Measurements from ENCODE around the gene RALA. TPM values are rescaled to one million over a fixed set of nuclear protein-coding genes. Genes with fewer than 3 reads are reported as not detected.

The RALA gene
- total RNA-seq, 1 experiment from 2014 or later, result 21.5 TPM

DNA sequence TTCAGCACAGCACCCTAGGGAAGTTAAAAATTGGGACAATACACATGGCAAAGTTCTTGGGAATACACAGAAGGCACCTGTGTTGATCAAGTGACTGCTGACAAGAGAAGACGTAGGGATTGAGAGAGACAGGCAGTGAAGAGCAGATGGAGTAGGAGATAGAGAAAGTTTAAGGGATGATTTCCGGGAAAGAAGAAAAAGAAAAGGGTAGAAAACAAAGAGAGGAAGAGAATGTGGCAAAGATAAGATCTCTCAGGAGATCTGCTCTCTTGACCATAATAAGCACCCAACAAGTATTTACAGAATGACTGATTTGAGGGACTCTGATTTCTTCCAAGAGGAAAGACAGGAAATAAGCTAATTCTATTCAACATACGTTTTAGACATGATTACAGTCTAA lies 15.1 kb upstream of the RALA start:
- in situ Hi-C loops (cut with HindIII; ENCODE audit: low pct_unique_long_range_greater_than_20kb, low sequenced_read_pairs), result no loop called here
- no peak for DNase-seq (ENCODE audit: low read depth)

DNA sequence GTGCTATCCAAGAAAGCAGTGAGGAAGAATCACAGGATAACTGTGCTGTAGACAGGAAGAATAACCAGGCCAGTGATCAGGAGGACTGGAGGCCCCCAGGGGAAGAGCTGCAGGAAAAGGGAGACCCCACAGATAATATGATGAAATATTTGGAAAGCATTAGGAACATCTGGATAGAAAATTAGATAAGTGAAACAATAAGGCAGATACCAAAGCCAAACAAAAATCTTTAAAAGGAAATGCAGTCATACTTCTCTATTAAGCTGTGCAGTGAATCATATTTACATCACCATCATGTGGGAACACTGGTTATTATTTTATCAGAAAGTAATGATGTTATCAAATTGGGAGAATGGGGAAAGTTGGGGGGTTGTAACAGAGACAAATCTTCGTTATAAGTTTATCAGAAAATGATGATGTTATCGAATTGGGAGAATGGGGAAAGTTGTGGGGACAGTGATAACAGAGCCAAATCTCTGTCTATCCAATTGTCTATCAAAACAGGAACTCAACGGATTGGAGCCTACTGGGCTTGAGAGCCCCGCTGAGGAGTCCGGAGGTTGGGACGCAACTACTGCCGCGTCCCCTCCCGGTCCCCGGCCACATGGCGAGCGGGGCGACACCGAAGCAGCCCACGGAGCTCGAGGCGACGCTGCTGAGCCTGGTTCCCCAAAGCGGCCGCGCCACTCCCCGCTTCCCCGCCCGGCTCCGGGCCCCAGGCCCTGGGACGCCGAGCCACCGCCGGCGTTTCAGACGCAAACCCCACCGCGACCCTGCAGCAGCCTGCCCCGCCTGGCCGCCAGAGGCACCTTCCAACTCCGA lies 14.0 kb upstream of the RALA start:
- no peak for DNase-seq (ENCODE audit: low read depth)
- in situ Hi-C loops (cut with HindIII; ENCODE audit: low pct_unique_long_range_greater_than_20kb, low sequenced_read_pairs), result no loop called here

DNA sequence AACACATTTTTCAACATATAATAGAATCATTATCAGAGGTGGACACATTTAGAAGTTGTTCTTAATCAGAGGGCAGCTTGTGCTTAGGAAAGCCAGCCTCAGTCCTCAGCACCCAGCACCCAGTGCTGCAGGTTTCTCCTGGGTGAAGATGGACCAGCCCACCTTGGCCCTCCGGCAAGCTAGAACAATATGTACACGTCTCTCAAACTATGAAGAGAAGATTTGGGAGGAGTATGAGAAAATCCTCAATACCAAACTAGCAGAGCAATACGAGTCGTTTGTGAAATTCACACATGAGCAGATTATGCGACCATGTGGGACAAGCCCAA lies 13.5 kb upstream of the RALA start:
- DNase-seq (ENCODE audit: low read depth), result no peak
- in situ Hi-C loops (cut with HindIII; ENCODE audit: low pct_unique_long_range_greater_than_20kb, low sequenced_read_pairs), result no loop called here

GRCh38 chr7:39613577-39613976 lies 9.8 kb upstream of the RALA start:
- no peak for DNase-seq (ENCODE audit: low read depth)
- in situ Hi-C loops (cut with HindIII; ENCODE audit: low pct_unique_long_range_greater_than_20kb, low sequenced_read_pairs), result no loop called here

DNA sequence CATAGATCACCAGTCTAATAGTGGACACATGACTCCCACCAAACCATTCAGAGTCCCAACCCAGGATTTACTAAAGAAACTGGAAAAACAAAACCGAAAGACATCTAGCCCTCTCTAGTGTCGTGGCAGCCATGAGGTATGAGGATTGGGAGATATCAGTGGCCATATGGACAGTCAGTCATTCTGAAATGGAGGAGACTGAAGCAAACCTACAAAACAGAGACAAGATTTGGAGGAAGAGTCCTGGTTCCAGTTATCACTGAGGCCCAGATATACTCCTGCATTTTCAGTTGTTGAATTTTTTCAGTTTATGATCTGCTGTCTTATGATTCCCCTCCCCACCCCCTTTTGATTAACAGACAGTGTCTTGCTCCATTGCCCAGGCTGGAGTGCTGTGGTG lies 9.1 kb upstream of the RALA start:
- DNase-seq (ENCODE audit: low read depth), result no peak
- in situ Hi-C loops (cut with HindIII; ENCODE audit: low pct_unique_long_range_greater_than_20kb, low sequenced_read_pairs), result no loop called here

GRCh38 chr7:39615350-39615975 lies 7.9 kb upstream of the RALA start:
- in situ Hi-C loops (cut with HindIII; ENCODE audit: low pct_unique_long_range_greater_than_20kb, low sequenced_read_pairs), result no loop called here
- no peak for DNase-seq (ENCODE audit: low read depth)

DNA sequence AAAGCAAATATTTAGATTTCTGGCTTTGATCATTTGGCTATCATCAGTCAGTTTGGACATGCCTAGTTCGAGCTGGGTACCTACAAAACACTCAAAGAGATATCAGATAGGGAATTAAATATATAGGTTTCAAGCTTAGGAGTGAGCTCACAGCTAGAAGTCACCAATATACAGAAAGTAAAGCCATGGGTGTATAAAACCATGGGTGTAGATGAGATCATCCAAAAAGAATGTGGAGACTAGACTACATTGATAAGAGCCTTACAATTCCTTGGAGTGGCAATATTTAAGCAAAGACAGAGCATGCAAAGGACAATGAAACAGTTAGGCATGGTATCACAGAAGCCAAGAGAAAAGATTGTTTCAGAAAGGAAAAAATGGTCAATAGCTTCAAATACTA lies 7.2 kb upstream of the RALA start:
- no peak for DNase-seq (ENCODE audit: low read depth)
- in situ Hi-C loops (cut with HindIII; ENCODE audit: low pct_unique_long_range_greater_than_20kb, low sequenced_read_pairs), result no loop called here

GRCh38 chr7:39617005-39617404 lies 6.4 kb upstream of the RALA start:
- no peak for DNase-seq (ENCODE audit: low read depth)
- in situ Hi-C loops (cut with HindIII; ENCODE audit: low pct_unique_long_range_greater_than_20kb, low sequenced_read_pairs), result no loop called here

GRCh38 chr7:39618868-39619267 lies 4.5 kb upstream of the RALA start:
- no peak for DNase-seq (ENCODE audit: low read depth)
- in situ Hi-C loops (cut with HindIII; ENCODE audit: low pct_unique_long_range_greater_than_20kb, low sequenced_read_pairs), result no loop called here

GRCh38 chr7:39620486-39620885 lies 2.9 kb upstream of the RALA start:
- DNase-seq (ENCODE audit: low read depth), result no peak
- in situ Hi-C loops (cut with HindIII; ENCODE audit: low pct_unique_long_range_greater_than_20kb, low sequenced_read_pairs), result no loop called here

- in situ Hi-C loops (cut with HindIII; ENCODE audit: low pct_unique_long_range_greater_than_20kb, low sequenced_read_pairs), result no loop called here
- peak; percentile 14 for DNase-seq (ENCODE audit: low read depth)
Observed at GRCh38 chr7:39621261-39621660, 2.1 kb upstream of the RALA start.

- DNase-seq (ENCODE audit: low read depth), result peak; percentile 31
- in situ Hi-C loops (cut with HindIII; ENCODE audit: low pct_unique_long_range_greater_than_20kb, low sequenced_read_pairs), result no loop called here
Observed at GRCh38 chr7:39621784-39622411, 1.5 kb upstream of the RALA start.

DNA sequence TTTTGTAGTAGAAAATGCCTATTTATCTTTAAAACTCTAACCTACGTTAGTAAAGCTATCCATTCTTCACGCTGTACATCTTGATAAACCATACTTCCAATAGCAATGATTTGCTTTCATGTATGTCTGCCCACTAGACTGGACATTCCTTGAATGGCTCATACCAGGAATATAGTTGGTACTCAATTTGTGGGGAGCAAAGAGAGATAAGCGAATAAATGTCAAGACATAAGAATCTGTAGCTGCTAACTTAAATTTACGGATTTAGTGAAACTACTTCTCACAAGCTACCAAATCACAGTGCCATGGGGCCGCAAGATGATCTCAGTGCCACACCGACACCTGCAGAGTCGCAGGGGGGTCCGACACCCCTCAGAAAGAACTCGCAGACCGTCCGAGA lies 763 bp upstream of the RALA start:
- no peak for DNase-seq (ENCODE audit: low read depth)
- in situ Hi-C loops (cut with HindIII; ENCODE audit: low pct_unique_long_range_greater_than_20kb, low sequenced_read_pairs), result no loop called here

- DNase-seq (ENCODE audit: low read depth), result peak; percentile 30
- in situ Hi-C loops (cut with HindIII; ENCODE audit: low pct_unique_long_range_greater_than_20kb, low sequenced_read_pairs), result no loop called here
Observed at GRCh38 chr7:39623732-39624441, 515 bp downstream of the RALA start.

- DNase-seq (ENCODE audit: low read depth), result peak; percentile 31
- in situ Hi-C loops (cut with HindIII; ENCODE audit: low pct_unique_long_range_greater_than_20kb, low sequenced_read_pairs), result no loop called here
Observed at GRCh38 chr7:39624442-39624807, 1.1 kb downstream of the RALA start.

DNA sequence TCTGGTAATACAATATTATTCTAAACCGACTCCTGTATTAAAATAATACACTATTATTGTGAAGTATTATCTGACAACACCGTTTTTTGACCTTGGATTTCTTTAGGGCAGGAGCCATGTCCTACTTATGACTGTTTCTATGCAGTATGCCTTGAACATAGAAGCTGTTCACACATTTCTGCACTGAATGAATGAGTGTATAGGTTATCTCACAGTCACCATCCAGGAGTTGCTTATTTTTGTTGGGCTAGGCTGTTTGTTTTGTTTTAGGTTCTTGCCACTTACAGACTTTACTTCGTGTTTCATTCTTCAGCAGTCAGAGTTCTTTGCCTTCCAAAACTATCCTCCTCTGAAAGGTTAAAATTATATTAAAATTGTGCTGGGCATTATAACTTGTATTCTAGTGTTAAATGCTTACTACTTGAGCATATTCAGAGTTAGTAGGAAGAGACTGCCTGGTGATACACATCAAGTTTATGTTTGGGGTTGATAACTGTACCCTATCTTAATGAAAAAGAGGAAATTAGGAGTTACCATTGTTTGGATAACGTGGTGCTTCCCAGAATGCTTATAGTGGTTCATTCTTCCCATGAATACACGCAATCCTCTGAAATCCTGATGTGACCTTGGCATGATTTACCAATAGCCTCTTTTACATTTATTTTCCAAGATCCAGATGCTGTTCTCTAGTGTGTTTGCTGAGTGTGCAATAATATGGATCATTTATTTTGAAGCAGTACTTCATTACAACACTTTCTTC lies 1.7 kb downstream of the RALA start:
- in situ Hi-C loops (cut with HindIII; ENCODE audit: low pct_unique_long_range_greater_than_20kb, low sequenced_read_pairs), result no loop called here
- no peak for DNase-seq (ENCODE audit: low read depth)

DNA sequence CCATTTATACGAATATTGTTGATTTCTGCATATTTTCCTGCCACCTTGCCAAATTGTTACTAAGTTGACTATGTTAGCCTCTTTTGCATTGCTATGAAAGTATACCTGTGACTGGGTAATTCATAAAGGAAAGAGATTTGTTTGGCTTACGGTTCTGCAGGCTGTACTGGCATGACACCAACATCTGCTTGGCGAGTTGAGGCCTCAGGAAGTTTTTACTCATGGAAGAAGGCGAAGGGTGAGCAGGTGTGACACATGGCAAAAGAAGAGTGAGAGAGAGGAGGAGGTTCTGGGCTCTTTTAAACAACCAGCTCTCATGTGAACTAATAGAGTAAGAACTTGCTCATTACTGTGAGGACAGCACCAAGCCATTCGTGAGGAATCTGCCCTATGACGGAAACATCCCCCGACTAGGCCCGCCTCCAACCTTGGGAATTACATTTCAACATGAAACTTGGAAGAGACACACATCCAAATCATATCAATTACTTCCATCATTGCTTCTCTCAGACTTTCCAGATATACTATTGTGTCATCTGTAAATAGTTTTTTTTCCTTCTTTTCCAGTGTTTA lies 8.4 kb downstream of the RALA start:
- in situ Hi-C loops (cut with HindIII; ENCODE audit: low pct_unique_long_range_greater_than_20kb, low sequenced_read_pairs), result no loop called here
- DNase-seq (ENCODE audit: low read depth), result no peak

All from Caki2 (cell line).